AG08396 (cell line): Measurements from ENCODE around the gene MTFMT.
"Not testable (repeated sequence)": the region's sequence is repeated elsewhere in the genome, so short reads cannot be mapped to it uniquely, and the experiment has no call there.

ENCODE experiments used
- DNase-seq: peaks from one replicate; pipeline ENCODE4 v3.0.0; 2012; ENCODE audit warnings: low spot score, mixed read lengths

Gene MTFMT

GRCh38 chr15:65060641-65061397 lies 31.4 kb upstream of the MTFMT start:
- no peak for DNase-seq

GRCh38 chr15:65059931-65060596 lies 30.6 kb upstream of the MTFMT start:
- DNase-seq, result no peak

DNA sequence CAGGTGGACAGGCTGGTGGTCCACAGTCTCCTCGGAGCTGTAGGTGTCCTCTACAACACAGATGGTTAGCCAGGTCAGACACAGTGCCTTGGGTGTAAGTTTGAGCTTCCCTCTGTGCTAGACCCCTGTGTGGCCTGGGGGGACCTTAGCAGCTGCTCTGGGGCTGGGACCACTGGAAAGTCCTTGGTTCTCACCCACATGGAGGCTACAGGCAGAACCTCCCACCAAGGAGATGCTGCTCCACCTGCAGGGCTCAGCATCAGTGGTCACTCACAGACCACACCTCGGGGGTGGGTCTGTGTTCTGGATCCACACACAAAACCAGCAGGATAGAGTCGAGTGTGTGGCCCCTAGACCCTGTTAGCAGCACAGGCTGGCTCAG lies 29.9 kb upstream of the MTFMT start:
- no peak for DNase-seq

DNA sequence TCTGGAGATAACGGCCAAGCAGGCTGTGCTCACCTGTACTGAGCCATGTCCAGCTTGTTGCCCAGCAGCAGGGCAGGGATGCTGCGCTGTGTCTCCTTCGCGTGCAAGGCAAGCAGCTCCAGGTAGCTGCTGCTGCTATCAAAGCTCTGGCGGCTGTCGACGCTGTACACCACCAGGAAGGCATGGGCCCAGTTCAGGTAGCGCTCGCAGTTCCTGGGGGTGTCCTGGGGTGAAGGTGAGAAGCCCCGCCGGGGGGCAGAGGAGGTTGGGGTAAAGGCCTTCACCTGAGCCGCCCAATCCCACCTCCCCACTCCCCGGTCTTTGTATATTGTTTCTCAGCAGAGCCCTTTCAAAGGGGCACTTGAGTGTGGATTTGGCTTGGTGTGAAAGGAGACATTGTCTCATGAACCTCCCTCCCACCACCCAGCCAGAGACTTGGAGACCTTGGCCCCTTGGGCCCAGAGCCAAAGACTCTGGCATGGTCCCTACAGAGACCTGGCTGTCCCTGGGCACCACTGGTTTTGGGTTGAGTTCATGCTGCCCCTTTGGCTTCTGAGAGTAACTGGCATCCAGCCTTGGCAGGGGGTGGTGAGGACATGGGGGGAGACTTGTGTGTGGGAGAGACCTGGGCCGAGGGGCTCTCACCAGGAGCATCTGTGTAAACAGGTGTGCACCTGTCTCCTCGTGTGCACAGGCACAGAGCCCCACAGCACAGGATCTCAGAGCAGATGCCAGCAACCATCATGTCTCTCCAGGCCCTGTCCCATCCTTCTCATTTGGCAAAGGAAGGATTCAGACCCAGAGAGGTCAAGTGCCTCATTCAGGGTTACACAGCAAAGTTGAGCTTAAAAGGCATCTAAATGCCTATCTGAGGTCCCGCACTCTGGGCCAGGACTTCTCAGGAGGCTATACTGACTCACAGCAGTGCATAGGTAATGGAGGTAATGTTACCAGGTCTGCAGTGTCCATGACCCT lies 29.2 kb upstream of the MTFMT start:
- no peak for DNase-seq

DNA sequence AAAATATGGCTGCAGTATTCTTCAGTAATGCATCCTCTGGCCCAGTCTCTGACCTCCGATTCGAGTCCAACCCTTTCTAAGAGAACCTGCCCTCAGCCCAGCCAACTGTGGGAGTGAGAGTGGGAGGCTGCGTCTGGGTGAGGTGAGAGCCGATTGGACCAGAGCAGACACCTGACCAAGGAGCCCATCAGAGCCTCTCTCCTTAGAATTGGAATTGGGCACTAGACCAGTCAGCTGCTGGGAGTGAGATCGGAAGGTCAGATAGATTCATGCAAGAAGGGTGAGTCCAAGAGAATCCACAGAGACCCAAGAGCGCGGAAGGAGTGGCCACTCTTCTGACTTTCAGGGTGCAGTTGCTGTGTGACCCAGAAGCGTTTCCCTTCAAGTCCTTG lies 28.1 kb upstream of the MTFMT start:
- no peak for DNase-seq

DNA sequence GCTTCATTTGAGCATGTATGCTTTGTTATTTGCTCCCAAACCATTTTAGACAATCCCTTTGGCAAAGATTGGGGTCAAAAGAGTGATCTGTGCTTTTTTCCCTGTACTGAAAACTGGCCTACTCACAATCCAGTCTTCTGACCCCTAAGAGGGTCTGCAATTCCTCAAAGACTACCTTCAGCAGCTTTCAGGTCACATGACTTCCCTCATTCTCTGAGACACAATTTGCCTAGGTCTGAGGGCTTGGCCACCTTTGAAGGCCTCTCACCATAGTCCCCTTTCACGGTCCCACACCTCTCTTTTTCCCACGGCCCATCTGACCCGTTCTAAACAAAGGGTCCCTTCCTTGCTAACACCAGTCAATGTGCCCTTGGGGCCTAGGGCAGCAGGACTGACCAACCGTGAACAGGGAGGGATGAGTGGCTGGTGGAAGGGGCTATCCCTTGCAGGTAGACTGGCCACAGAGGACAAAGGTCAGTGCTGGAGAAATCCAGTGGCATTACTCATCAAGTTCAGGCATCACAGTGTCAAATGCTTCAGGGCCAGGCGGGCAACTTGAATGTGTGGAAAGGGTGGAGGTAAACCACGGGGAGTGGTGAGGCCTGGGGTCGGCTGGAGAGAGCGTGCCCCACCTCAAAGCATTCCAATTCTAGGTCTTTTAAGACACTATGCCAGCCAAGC lies 27.6 kb upstream of the MTFMT start:
- DNase-seq, result no peak

- no peak for DNase-seq
Observed at GRCh38 chr15:65056106-65056505, 26.7 kb upstream of the MTFMT start.

DNA sequence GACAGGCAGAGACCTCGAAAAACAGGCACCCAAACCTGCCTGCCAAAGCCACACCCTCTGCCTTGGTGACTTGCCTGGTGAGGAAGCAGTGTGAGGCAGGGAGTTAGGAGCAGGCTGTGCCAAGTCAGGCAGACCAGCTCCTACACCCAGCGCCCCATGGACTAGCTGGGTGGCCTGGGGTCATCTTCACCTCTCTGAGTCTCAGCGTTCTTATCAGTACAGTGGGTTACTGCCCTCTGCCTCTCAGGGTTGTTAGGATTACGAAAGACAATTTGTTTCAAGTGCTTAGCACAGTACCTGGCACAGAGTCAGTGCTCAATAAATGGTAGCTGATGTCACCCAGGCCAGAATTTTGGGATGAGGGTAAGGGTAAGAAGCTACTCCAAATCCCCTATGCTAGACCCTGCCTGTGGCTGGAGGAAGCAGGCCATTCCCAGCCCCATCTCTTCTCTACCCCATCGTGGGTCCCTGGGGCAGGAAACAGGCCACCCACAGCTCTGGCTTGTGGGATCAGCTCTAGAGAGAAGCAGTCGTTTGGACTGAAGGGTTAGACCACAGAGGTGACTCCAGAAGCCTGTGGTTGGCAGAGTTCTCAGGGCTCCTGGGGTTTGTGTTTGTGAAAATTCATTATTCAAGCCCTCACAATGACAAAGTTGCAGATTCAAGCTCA lies 25.9 kb upstream of the MTFMT start:
- DNase-seq, result no peak

DNA sequence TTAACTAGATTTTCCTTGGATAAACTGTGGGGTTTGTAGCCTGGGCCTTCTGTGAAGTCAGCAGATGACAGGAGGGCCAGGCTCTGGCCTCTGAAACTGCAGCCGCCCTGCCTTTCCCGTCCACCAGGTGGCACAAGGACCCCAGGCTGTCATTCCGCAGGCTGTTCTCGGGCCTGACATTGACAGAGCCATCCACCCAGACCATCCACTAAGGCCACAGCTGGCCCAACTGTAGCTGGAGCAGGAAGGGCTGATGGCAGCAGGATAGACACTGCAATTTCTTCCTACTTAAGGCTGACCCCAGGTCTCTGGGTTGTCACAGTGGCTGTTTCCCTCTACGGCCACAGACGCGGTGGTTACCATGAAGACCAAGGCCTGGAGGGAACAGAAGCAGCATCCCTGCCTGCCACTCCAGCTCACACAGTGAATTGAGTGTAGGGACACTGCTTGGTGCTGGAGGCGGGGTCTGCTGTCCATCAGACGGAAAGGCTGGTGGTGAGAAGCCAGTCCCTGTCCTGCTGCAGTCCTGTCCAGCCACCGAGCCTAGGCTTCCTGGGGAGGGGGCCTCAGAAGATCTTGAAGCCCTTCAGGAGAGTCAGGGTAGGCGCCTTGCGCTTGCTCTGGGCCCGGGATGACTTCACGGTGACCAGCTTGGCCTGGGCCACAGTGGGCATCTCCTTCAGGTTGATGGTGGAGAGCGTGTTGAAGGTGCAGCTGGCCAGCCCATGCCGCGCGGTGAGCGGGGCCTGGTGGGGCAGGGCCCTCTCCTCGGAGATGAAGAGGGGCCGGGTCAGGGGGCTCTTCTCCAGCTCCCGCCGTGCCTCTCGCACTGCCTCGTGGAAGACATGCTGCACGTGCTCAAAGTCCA lies 25.1 kb upstream of the MTFMT start:
- peak; percentile 87 for DNase-seq

DNA sequence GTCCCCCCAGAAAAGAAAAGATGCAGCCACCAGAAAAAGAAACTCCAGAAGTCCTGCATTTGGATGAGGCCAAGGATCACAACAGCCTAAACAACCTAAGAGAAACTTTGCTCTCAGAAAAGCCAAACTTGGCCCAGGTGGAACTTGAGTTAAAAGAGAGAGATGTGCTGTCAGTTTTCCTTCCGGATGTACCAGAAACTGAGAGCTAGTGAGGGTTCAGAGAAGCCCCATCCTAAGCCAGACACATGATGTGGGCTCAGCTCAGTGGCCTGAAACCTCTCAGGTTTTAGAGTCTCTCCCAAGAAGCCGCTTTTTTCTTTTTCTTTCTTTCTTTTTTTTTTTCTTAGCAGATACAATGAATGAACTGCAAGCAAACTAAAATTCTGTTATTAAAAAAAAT lies 23.5 kb upstream of the MTFMT start:
- no peak for DNase-seq

- DNase-seq, result no peak
Observed at GRCh38 chr15:65051266-65051665, 21.8 kb upstream of the MTFMT start.

- DNase-seq, result no peak
Observed at GRCh38 chr15:65050270-65050669, 20.8 kb upstream of the MTFMT start.

DNA sequence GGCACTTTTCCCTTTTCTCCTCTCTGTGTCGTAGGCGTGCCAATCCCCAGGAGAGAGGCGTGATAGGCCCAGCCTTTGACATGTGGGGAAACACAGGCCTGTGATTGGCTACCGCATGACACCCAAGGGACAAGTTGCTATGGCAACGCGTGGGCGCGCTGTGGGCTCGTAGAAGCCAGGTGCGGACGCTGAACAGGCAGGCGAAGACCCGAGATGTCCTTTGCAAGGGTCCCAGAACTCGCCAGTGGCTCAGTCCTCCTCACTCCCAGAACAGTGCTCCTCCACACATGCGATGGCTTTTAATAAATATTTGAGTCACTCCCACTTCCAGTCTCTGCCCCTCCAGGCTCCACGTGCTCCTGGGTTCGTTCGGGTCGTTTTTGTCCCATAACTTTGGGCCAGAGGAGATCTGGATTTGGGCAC lies 20.0 kb upstream of the MTFMT start:
- DNase-seq, result peak; percentile 82

DNA sequence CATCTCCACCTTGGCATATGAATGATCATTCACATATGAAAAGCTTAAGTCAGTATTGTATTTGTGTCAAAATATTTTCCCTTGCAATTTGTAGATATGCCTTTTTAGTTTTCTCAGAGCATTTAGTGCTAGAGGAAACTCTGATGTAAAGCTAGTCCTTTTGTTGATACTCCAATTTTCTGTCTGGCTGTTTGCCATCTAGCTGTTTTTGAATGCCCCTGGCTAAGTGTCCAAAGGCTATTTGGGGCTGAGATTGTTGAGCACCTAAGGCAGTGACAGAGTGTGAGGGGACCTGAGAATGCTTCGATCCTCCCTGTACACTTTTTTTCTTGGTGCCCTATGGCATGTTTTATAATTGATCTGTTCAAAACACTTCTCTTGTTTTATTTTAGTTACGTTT lies 18.8 kb upstream of the MTFMT start:
- DNase-seq, result no peak

- no peak for DNase-seq
Observed at GRCh38 chr15:65044724-65045481, 15.5 kb upstream of the MTFMT start, which contains the start of gene SLC51B. Gene SLC51B (plus strand): TSS chr15:65045387. CDS start chr15:65050005, 4,618 bp downstream.

GRCh38 chr15:65044218-65044617 lies 14.8 kb upstream of the MTFMT start:
- not testable (repeated sequence) for DNase-seq

DNA sequence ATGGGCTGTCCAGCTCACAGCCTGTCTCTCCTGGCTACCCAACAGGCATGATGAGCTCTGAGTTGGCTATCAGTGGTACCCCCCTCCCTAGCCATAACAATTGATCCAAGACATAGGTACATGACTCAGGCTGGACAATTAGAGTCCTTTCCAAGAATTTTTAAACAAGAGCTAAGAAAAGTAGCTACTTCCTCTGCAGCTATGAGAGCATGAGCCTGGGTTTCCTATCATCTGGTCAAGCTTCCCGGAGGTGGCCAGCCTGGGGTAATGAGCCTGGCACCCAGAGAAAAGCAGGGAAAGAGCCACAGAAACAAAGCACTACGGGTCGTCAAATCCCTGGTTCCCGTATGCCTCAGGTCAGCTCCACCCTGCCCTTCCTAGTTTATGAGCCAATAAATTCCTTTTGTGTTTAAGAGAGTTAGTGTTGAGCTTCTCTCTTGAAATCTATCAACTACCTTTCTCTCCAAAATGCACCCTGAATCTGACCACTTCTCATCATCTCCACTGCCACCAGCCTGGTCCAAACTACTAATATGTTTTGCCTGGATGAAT lies 13.4 kb upstream of the MTFMT start:
- no peak for DNase-seq

GRCh38 chr15:65041787-65042186 lies 12.3 kb upstream of the MTFMT start:
- DNase-seq, result no peak

GRCh38 chr15:65040461-65040860 lies 11.0 kb upstream of the MTFMT start:
- no peak for DNase-seq
